DOHH2 (cell line): ENCODE measurements around the gene DBR1.

ENCODE experiments used
- EZH2phosphoT487 ChIP-seq: fragments of 200-600 bp; sonication (generic); IDR thresholded peaks from 2 replicates; pipeline ENCODE4 v1.6.1; 2017; ENCODE audit warnings: borderline replicate concordance, mild to moderate bottlenecking, antibody characterized with exemption, low read length, moderate library complexity, mixed read lengths
- TF ChIP-seq, protein P1 (sequence below): fragments of 200-600 bp; sonication (generic); IDR thresholded peaks from one replicate; pipeline ENCODE4 v1.5.1; 2014; ENCODE audit warnings: antibody characterized with exemption, mild to moderate bottlenecking, low read depth, low read length; ENCODE audit not compliant: poor library complexity, severe bottlenecking

- TF ChIP-seq, protein P1, sequence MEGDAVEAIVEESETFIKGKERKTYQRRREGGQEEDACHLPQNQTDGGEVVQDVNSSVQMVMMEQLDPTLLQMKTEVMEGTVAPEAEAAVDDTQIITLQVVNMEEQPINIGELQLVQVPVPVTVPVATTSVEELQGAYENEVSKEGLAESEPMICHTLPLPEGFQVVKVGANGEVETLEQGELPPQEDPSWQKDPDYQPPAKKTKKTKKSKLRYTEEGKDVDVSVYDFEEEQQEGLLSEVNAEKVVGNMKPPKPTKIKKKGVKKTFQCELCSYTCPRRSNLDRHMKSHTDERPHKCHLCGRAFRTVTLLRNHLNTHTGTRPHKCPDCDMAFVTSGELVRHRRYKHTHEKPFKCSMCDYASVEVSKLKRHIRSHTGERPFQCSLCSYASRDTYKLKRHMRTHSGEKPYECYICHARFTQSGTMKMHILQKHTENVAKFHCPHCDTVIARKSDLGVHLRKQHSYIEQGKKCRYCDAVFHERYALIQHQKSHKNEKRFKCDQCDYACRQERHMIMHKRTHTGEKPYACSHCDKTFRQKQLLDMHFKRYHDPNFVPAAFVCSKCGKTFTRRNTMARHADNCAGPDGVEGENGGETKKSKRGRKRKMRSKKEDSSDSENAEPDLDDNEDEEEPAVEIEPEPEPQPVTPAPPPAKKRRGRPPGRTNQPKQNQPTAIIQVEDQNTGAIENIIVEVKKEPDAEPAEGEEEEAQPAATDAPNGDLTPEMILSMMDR: no peak
- no peak for TF ChIP-seq EZH2phosphoT487
Measured at GRCh38 chr3:138112362-138112761, 62.4 kb downstream of the DBR1 start.
